Measurements from ENCODE around the gene RPL26. TPM values are rescaled to one million over a fixed set of nuclear protein-coding genes. Genes with fewer than 3 reads are reported as not detected.
"Not testable (repeated sequence)": the region's sequence is repeated elsewhere in the genome, so short reads cannot be mapped to it uniquely, and the experiment has no call there.

The RPL26 gene
- polyA plus RNA-seq, 6 donors from 2014 or later: 1,225 to 2,056 (median 1,703) TPM

DNA sequence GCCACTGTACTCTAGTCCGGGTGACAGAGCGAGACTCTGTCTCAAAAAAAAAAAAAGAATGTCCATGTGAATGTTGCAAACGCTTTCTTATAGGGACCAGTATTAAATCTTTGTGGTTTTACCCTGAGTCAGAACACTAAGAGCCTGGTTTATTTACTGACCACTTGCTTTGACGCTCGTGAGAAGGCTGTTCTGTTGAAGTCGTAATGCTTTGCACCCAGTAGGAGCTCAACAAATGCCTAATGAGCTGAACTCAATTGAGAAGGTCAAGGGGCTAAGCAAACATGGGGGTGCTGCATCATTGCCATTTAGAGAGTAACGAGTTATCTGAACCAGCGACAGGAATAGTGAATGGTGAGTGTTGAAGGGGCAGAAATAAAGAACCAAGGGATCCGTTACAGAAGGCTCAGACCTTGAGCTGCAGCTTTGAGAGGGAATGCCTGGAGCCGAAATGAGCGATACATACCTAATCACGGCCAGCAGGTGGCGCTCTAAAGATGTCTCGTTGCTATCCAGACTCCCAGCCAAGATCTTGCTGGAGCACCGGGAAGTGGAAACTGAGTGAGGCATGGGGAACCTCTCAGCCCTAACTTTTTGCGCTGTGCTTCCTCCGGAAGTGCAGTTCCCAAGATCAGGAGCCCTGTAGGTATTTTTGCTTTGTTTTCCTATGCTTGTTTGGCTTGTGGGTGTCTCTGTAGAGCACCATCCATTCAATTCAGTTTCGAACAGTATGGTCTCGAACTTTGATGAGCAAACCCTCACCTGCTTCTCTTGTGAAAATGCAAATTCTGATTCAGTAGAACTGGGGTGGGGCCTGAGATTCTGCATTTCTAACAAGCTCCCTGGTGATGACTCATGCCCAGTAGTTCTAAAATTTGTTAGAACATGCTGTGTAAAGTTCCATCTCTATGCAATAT lies 27.2 kb upstream of the RPL26 start:
- ATAC-seq (ENCODE audit: low read depth in 2 of 2) (peak; percentile 68 to 85), DNase-seq (peak; percentile 62)
- no peaks in the 10 kb centered on the region for H3K9me3 Mint-ChIP-seq
- H3K4me1 Mint-ChIP-seq: peaks cover 0 to 4% (median 0%) of the 10 kb centered on the region in 3 donors
- peaks cover 6 to 41% (median 16%) of the 10 kb centered on the region in 3 donors for H3K27me3 Mint-ChIP-seq
- peak overlapping the region in 3 of 6 donors; percentile 29 to 34 (median 30) for H3K27ac Mint-ChIP-seq
- no peak overlapping the region for H3K4me3 Mint-ChIP-seq
- no peaks in the 10 kb centered on the region for H3K36me3 Mint-ChIP-seq

DNA sequence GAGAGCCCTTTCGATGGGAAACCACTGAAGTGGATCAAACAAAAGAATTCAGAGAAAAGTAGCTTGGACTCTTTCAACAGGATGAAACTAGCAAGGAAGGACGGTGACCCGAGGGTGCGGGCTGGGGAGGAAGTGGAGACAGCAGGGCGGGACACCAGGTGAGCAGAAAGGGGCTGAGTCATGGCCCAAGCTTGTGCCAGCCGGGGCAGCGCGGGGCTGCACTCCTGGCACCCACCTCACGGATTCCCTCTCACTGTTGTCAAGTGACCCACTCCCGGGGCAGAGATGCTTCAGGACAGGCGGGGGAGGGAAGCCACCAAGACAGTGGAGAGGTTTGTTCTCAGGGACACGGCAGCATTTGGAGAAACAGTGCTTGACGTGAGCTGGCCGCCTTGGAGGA lies 25.4 kb upstream of the RPL26 start:
- Mint-ChIP-seq H3K4me1 (peaks cover 0 to 4% (median 0%) of the 10 kb centered on the region in 3 donors), H3K27ac (peak overlapping the region in 1 of 6 donors; percentile 62), H3K27me3 (peaks cover 0 to 42% (median 10%) of the 10 kb centered on the region in 3 donors), H3K4me3 (no peak overlapping the region), H3K9me3 (no peaks in the 10 kb centered on the region), H3K36me3 (no peaks in the 10 kb centered on the region)
- DNase-seq: no peak
- no peak for ATAC-seq (ENCODE audit: low read depth in 2 of 2)

DNA sequence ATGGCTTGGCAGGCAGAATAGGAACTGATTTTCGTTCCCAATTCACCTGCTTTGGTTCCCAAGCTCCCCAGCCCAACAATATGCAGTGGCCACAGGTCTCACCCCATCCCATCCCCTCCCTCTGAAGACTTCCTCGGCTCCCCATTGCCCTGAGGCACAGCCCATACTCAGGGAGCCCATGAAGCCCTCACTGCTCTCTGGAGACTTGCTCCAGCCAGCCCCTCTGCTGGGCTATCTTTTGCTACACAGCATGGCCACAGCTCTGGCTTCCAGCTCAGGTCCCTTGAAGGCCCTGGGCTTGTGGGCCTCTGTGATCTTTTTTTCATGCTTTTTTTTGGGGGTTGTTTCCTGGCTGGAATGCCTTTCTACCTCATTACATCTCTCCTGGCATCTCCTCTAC lies 23.2 kb upstream of the RPL26 start:
- no peaks in the 10 kb centered on the region for H3K36me3 Mint-ChIP-seq
- no peak overlapping the region for H3K27ac Mint-ChIP-seq
- DNase-seq: no peak
- no peak for ATAC-seq (ENCODE audit: low read depth in 2 of 2)
- peaks cover 0 to 4% (median 0%) of the 10 kb centered on the region in 3 donors for H3K4me1 Mint-ChIP-seq
- peaks cover 17 to 51% (median 28%) of the 10 kb centered on the region in 3 donors for H3K27me3 Mint-ChIP-seq
- H3K4me3 Mint-ChIP-seq: no peak overlapping the region
- H3K9me3 Mint-ChIP-seq: no peaks in the 10 kb centered on the region

DNA sequence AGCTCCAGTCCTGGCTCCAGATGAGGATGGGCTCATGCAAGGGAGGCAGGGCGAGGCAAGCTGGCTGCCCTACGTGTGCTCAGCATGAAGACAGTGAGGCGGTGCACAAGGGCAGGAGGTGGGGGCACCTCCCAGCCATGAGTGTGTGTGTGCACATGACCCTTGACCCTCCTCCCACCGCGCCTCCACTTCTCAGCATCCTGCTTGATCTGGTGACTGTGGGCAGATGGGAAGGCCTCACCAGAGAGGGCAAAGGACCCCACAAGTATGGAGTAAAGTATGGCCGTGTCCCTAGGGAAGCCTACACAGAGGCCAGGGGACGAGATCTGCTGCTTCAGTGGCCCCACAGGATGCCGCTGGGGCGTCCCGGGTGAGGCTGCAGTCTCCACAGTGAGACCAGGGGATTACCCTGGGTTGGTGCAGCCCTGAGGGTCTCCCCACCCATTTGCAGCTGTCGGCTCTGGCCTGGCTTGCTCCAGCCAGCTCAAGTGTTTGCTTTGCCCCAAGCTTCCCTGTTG lies 22.6 kb upstream of the RPL26 start:
- Mint-ChIP-seq H3K27me3 (peaks cover 24 to 53% (median 34%) of the 10 kb centered on the region in 3 donors), H3K27ac (no peak overlapping the region), H3K36me3 (no peaks in the 10 kb centered on the region), H3K9me3 (no peaks in the 10 kb centered on the region), H3K4me1 (peaks cover 0 to 4% (median 0%) of the 10 kb centered on the region in 3 donors), H3K4me3 (no peak overlapping the region)
- ATAC-seq (ENCODE audit: low read depth in 2 of 2): no peak
- no peak for DNase-seq

DNA sequence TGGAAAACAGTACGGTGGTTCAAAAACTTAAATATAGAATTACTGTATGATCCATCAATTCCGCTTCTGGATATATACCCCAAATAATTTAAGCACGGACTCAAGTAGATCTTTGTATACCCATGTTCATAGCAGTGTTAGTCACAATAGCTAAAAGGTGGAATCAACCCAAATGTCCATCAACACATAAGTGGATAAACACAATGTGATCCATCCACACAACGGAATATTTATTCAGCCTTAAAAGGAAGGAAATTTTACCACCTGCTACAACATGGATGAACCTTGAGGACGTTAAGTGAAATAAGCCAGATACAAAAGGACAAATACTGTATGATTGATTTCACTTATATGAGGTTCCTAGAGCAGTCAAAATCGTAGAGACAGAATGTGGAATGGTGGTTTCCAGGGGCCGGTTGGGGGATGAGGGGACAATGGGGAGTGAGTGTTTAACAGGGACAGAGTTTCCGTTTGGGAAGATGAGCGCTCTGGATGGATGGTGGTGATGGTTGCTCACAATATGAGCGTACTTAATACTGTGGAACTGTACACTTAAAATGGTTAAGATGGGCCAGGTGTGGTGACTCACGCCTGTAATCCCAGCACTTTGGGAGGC lies 20.0 kb upstream of the RPL26 start:
- Mint-ChIP-seq H3K27ac (peak overlapping the region in 1 of 6 donors; percentile 54), H3K36me3 (no peaks in the 10 kb centered on the region), H3K4me3 (no peak overlapping the region), H3K27me3 (peaks cover 31 to 60% (median 33%) of the 10 kb centered on the region in 3 donors), H3K4me1 (no peaks in the 10 kb centered on the region), H3K9me3 (no peaks in the 10 kb centered on the region)
- DNase-seq (no peak), ATAC-seq (ENCODE audit: low read depth in 2 of 2) (no peak)

DNA sequence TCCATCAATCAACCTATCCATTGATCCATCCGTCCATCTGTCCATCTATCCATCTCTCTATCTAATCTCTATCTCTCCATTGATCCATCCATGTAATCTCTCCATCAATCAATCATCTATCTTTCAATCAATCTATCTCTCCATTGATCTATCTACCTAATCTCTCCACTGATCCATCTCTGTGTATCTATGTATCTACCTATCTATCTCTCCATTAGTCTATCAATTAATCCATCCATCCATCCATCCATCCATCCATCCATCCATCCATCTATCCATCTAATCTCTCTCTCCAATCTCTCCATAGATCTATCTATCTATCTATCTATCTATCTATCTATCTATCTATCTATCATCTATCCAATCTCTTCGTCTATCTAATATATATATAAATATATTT lies 18.1 kb upstream of the RPL26 start:
- Mint-ChIP-seq H3K36me3 (no peaks in the 10 kb centered on the region), H3K9me3 (no peaks in the 10 kb centered on the region), H3K4me1 (no peaks in the 10 kb centered on the region), H3K27ac (no peak overlapping the region), H3K27me3 (peaks cover 36 to 62% (median 48%) of the 10 kb centered on the region in 3 donors), H3K4me3 (no peak overlapping the region)
- DNase-seq (no peak), ATAC-seq (ENCODE audit: low read depth in 2 of 2) (no peak)

DNA sequence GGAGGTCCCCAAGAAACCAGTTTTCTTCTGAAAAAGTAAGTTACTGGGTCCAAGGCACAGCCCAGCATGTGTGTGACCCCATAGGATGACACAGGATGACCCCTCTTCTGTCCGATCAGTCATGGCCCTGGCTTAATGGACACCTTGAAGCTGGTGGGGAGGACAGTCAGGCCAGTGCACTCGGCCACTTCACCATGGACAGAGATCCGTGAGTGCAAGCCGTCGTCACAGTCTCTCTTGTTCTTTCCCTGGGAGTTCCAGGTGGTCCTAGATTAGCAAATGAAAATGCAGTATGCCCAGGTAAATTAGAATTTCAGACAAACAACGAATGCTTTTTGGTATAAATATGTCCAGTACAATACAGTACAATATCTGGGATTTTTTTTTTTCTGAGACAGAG lies 16.0 kb upstream of the RPL26 start:
- peaks cover 0 to 4% (median 3%) of the 10 kb centered on the region in 3 donors for H3K4me1 Mint-ChIP-seq
- H3K4me3 Mint-ChIP-seq: no peak overlapping the region
- ATAC-seq (ENCODE audit: low read depth in 2 of 2) (no peak), DNase-seq (no peak)
- no peaks in the 10 kb centered on the region for H3K36me3 Mint-ChIP-seq
- no peak overlapping the region for H3K27ac Mint-ChIP-seq
- peaks cover 0 to 2% (median 0%) of the 10 kb centered on the region in 7 donors for H3K9me3 Mint-ChIP-seq
- H3K27me3 Mint-ChIP-seq: peaks cover 38 to 59% (median 53%) of the 10 kb centered on the region in 3 donors

DNA sequence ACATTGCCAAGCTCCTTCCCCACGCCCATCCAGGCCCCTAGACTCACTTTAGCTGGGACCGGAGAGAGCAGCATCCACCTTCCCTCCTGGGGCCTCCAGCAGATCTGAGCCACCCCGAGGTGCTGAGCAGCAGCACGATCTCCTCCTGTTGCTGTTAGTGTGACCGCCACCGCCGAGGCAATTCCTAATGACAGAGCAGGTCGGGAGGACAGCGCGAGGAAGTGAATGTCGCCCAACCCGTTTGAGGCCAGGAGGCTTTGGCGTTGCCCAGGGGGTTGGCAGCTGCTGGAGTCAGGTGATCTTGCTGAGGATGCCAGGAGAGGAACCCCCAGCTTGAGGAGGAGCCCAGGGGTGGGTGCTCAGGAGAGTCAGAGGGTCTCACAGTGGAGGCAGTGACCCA lies 14.6 kb upstream of the RPL26 start, which contains the start of gene RNF222:
Gene RNF222 (minus strand): TSS at position 192 of the 400 bp plus-strand sequence. CDS start 4,366 bp downstream, outside the sequence.
- Mint-ChIP-seq H3K9me3 (peaks cover 0 to 5% (median 0%) of the 10 kb centered on the region in 7 donors), H3K27ac (peak within 1 kb of the TSS in 1 of 6 donors; percentile 45), H3K36me3 (no peaks in the 10 kb centered on the region), H3K4me3 (no peak within 1 kb of the TSS), H3K27me3 (peaks cover 31 to 51% (median 44%) of the 10 kb centered on the region in 3 donors), H3K4me1 (peaks cover 5 to 11% (median 11%) of the 10 kb centered on the region in 3 donors)
- no peak for DNase-seq
- ATAC-seq (ENCODE audit: low read depth in 2 of 2): no peak

DNA sequence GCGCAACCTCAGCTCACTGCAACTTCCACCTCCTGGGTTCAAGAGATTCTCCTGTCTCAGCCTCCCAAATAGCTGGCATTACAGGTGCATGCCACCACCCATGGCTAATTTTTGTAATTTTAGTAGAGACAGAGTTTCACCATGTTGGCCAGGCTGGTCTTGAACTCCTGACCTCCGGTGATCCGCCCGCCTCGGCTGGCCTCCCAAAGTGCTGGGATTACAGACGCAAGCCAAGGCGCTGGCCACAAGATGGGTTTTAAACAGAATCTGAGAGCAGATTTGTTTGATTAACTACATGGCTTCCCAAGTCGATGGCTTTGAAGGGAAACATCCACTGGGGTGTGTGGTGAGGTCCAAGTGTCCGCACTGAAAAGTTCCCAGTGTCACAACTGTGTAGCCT lies 11.5 kb upstream of the RPL26 start:
- not testable (repeated sequence) for H3K9me3 Mint-ChIP-seq; DNase-seq; H3K36me3 Mint-ChIP-seq; H3K4me3 Mint-ChIP-seq; ATAC-seq (ENCODE audit: low read depth in 2 of 2)
- peak overlapping the region in 1 of 6 donors; percentile 37 for H3K27ac Mint-ChIP-seq
- peaks cover 11 to 25% (median 25%) of the 10 kb centered on the region in 3 donors for H3K27me3 Mint-ChIP-seq
- H3K4me1 Mint-ChIP-seq: peaks cover 5 to 11% (median 11%) of the 10 kb centered on the region in 3 donors

DNA sequence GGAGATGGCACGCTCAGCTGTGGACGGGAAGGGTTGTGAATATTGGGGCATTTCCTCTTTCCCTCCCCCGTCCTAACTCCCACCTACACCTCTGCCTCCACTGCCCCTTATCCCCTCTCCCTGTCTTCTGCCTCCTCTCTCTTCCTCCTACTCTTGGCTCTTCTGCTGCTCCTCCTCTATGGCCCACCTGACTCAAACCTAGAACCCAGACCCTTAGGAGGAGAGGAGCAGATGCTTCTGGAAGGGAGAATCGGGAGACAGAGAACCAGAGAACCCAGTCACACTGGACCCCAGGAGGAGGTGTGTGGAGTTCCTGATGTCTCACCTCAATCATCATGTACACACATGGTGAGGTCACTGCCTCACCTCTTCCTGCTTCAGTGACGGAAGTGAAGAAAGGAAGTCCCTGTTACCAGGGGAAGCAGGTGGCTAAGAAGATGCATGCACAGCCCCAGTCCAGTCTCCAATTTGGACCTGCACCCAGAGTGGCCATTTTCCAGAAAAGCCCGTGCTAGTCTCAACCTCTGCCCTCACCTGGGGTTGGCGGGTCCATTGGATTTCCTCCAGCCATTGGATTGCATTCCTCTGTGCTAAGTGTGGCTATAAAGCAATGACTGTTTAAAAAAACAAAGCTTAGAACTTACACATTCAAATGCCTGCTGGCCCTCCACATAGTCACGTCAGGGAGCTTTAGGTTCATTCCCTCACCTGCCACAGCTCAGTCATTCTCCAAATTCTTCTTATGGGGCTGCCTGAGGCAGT lies 10.7 kb upstream of the RPL26 start:
- Mint-ChIP-seq H3K4me3 (peak overlapping the region in 5 of 8 donors; percentile 12 to 59 (median 25)), H3K9me3 (peaks cover 0 to 5% (median 0%) of the 10 kb centered on the region in 7 donors), H3K4me1 (peaks cover 5 to 11% (median 11%) of the 10 kb centered on the region in 3 donors), H3K27me3 (peaks cover 11 to 25% (median 24%) of the 10 kb centered on the region in 3 donors), H3K36me3 (no peaks in the 10 kb centered on the region), H3K27ac (peak overlapping the region; percentile 82 to 98 (median 86))
- ATAC-seq (ENCODE audit: low read depth in 2 of 2) (peak; percentile 99), DNase-seq (peak; percentile 42)

DNA sequence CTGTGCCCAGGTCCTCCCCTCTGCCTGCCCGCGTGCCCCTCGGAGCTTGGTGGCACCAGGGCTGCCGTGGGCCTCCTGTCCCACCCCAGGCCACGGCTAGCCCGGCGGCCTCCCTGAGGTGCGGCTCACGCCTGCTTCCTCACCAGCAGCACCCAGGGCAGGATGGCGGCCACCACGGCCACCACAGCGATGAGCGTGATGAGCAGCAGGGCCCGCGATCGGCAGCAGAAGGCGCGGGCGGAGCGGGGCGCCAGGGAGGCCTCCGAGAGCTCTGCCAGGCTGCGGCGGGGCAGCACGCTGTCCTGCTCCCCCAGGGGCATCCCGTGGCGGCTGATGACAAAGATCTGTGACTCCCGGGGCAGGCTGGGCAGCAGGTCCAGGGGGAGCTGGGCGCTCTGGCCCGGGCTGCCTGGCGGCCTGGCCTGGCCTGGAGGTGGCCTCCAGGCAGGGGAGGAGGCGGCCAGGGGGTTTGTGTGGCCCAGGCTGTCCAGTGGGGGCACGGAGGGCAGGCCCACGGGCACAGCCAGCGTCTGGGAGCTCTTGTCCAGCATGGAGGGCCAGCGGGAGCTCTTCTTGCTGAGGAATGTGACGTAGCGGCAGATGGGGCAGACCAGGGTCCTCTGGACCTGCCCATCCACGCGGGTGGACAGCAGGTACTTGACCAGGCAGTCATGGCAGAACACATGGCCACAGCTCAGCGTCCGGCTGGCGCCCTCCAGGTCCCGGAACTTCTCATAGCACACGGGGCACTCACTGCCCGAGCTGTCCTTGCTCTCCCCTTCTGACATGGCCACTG lies 9.9 kb upstream of the RPL26 start:
- no peak for ATAC-seq (ENCODE audit: low read depth in 2 of 2)
- Mint-ChIP-seq H3K9me3 (peaks cover 0 to 5% (median 0%) of the 10 kb centered on the region in 7 donors), H3K36me3 (no peaks in the 10 kb centered on the region), H3K4me3 (no peak overlapping the region), H3K27me3 (peaks cover 4 to 23% (median 21%) of the 10 kb centered on the region in 3 donors), H3K27ac (peak overlapping the region in 3 of 6 donors; percentile 86 to 98 (median 91)), H3K4me1 (peaks cover 5 to 11% (median 11%) of the 10 kb centered on the region in 3 donors)
- no peak for DNase-seq

DNA sequence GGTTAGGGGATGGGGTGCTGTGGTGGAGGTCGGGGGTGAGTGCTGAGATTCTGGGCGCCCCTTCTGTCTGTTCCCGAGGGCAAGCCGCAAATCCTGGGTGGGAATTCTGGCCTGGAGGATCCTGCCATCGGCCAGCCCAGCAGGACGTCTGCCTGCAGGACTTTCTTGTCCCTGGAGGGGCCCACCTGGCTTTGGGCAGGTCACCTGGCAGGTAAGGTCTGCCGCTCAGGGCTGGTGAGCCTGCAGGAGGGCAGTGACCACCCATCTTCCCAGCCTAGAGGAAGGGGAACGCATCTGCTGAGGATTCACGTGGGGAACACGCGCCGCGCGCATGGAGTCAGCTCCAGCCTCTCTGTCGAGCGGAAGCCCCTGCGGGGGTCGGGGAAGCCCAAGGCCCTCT lies 9.3 kb upstream of the RPL26 start:
- Mint-ChIP-seq H3K27ac (peak overlapping the region in 2 of 6 donors; percentile 32 to 39), H3K36me3 (no peaks in the 10 kb centered on the region), H3K4me1 (peaks cover 5 to 16% (median 11%) of the 10 kb centered on the region in 3 donors), H3K9me3 (peaks cover 0 to 5% (median 0%) of the 10 kb centered on the region in 7 donors), H3K4me3 (peak overlapping the region in 1 of 8 donors; percentile 29), H3K27me3 (peaks cover 4 to 17% (median 15%) of the 10 kb centered on the region in 3 donors)
- DNase-seq: no peak
- ATAC-seq (ENCODE audit: low read depth in 2 of 2): no peak

All from naive B cell (primary cell).